ENCODE measurements around the gene NT5M.

NT5M gene

GRCh38 chr17:17355426-17355825 is 52.3 kb downstream of the NT5M start:
- in situ Hi-C loops (cut with HindIII; ENCODE audit: low pct_unique_long_range_greater_than_20kb, low sequenced_read_pairs): no loop called here
- no peak for DNase-seq (ENCODE audit: low read depth in 1 of 2, low spot score in 1 of 2)
- no peak for TF ChIP-seq JUND (IDR thresholded peaks at IDR 0.05; ENCODE audit: low read depth)

- TF ChIP-seq JUND (IDR thresholded peaks at IDR 0.05; ENCODE audit: low read depth): no peak
- in situ Hi-C loops (cut with HindIII; ENCODE audit: low pct_unique_long_range_greater_than_20kb, low sequenced_read_pairs): no loop called here
Observed at GRCh38 chr17:17356149-17356930, 53.2 kb downstream of the NT5M start.

GRCh38 chr17:17356931-17357270 is 53.7 kb downstream of the NT5M start:
- no peak for DNase-seq (ENCODE audit: low read depth in 1 of 2, low spot score in 1 of 2)
- no peak for TF ChIP-seq JUND (IDR thresholded peaks at IDR 0.05; ENCODE audit: low read depth)
- in situ Hi-C loops (cut with HindIII; ENCODE audit: low pct_unique_long_range_greater_than_20kb, low sequenced_read_pairs): no loop called here

More at GRCh38 chr17:17356149-17356930, 53.2 kb downstream of the NT5M start:
- peak; percentile 70 to 80 for DNase-seq (ENCODE audit: low read depth in 1 of 2, low spot score in 1 of 2)

- DNase-seq (ENCODE audit: low read depth in 1 of 2, low spot score in 1 of 2): no peak
- TF ChIP-seq JUND (IDR thresholded peaks at IDR 0.05; ENCODE audit: low read depth): no peak
- in situ Hi-C loops (cut with HindIII; ENCODE audit: low pct_unique_long_range_greater_than_20kb, low sequenced_read_pairs): no loop called here
Observed at GRCh38 chr17:17358060-17358751, 55.0 kb downstream of the NT5M start.

GRCh38 chr17:17358866-17359265 is 55.7 kb downstream of the NT5M start:
- no peak for DNase-seq (ENCODE audit: low read depth in 1 of 2, low spot score in 1 of 2)
- in situ Hi-C loops (cut with HindIII; ENCODE audit: low pct_unique_long_range_greater_than_20kb, low sequenced_read_pairs): no loop called here
- no peak for TF ChIP-seq JUND (IDR thresholded peaks at IDR 0.05; ENCODE audit: low read depth)

GRCh38 chr17:17359271-17359670 is 56.1 kb downstream of the NT5M start:
- DNase-seq (ENCODE audit: low read depth in 1 of 2, low spot score in 1 of 2): no peak
- no peak for TF ChIP-seq JUND (IDR thresholded peaks at IDR 0.05; ENCODE audit: low read depth)
- in situ Hi-C loops (cut with HindIII; ENCODE audit: low pct_unique_long_range_greater_than_20kb, low sequenced_read_pairs): no loop called here

GRCh38 chr17:17360087-17360730 is 57.0 kb downstream of the NT5M start:
- no peak for TF ChIP-seq JUND (IDR thresholded peaks at IDR 0.05; ENCODE audit: low read depth)
- no peak for DNase-seq (ENCODE audit: low read depth in 1 of 2, low spot score in 1 of 2)
- in situ Hi-C loops (cut with HindIII; ENCODE audit: low pct_unique_long_range_greater_than_20kb, low sequenced_read_pairs): no loop called here

GRCh38 chr17:17361543-17361866 is 58.3 kb downstream of the NT5M start:
- no peak for TF ChIP-seq JUND (IDR thresholded peaks at IDR 0.05; ENCODE audit: low read depth)
- no peak for DNase-seq (ENCODE audit: low read depth in 1 of 2, low spot score in 1 of 2)
- in situ Hi-C loops (cut with HindIII; ENCODE audit: low pct_unique_long_range_greater_than_20kb, low sequenced_read_pairs): no loop called here

GRCh38 chr17:17361867-17362539 is 58.8 kb downstream of the NT5M start:
- DNase-seq (ENCODE audit: low read depth in 1 of 2, low spot score in 1 of 2): no peak

GRCh38 chr17:17362540-17362930 is 59.4 kb downstream of the NT5M start:
- DNase-seq (ENCODE audit: low read depth in 1 of 2, low spot score in 1 of 2): no peak
- in situ Hi-C loops (cut with HindIII; ENCODE audit: low pct_unique_long_range_greater_than_20kb, low sequenced_read_pairs): no loop called here
- TF ChIP-seq JUND (IDR thresholded peaks at IDR 0.05; ENCODE audit: low read depth): no peak

More at GRCh38 chr17:17361867-17362539, 58.8 kb downstream of the NT5M start:
- in situ Hi-C loops (cut with HindIII; ENCODE audit: low pct_unique_long_range_greater_than_20kb, low sequenced_read_pairs): no loop called here
- no peak for TF ChIP-seq JUND (IDR thresholded peaks at IDR 0.05; ENCODE audit: low read depth)

- in situ Hi-C loops (cut with HindIII; ENCODE audit: low pct_unique_long_range_greater_than_20kb, low sequenced_read_pairs): no loop called here
- DNase-seq (ENCODE audit: low read depth in 1 of 2, low spot score in 1 of 2): no peak
- no peak for TF ChIP-seq JUND (IDR thresholded peaks at IDR 0.05; ENCODE audit: low read depth)
Observed at GRCh38 chr17:17363638-17364337, 60.6 kb downstream of the NT5M start.

GRCh38 chr17:17364338-17364667 is 61.1 kb downstream of the NT5M start:
- no peak for TF ChIP-seq JUND (IDR thresholded peaks at IDR 0.05; ENCODE audit: low read depth)
- DNase-seq (ENCODE audit: low read depth in 1 of 2, low spot score in 1 of 2): no peak
- in situ Hi-C loops (cut with HindIII; ENCODE audit: low pct_unique_long_range_greater_than_20kb, low sequenced_read_pairs): no loop called here

Measured in T47D (cell line).